Measurements from ENCODE around the gene PTPN4. TPM values are rescaled to one million over a fixed set of nuclear protein-coding genes. Genes with fewer than 3 reads are reported as not detected.

The PTPN4 gene
- total RNA-seq, 1 experiment from 2014 or later: 60.7 TPM

GRCh38 chr2:119730671-119731177, 29.0 kb upstream of the PTPN4 start:
- no peak overlapping the region for H2AFZ ChIP-seq
- CTCF ChIA-PET: no interaction called here

GRCh38 chr2:119731983-119732382, 27.7 kb upstream of the PTPN4 start:
- Histone ChIP-seq H3F3A (ENCODE audit: insufficient read depth, low read depth) (no peaks in the 10 kb centered on the region), H3K79me2 (ENCODE audit: low read depth) (no peaks in the 10 kb centered on the region), H3K9me2 (ENCODE audit: insufficient read depth) (no peaks in the 10 kb centered on the region), H4K20me1 (ENCODE audit: insufficient read depth) (no peaks in the 10 kb centered on the region), H3K4me2 (no peak overlapping the region), H2AFZ (no peak overlapping the region), H3K4me1 (replicated peaks; ENCODE audit: insufficient read depth) (no peaks in the 10 kb centered on the region), H3K27me3 (ENCODE audit: insufficient read depth, low read depth) (peaks cover 5% of the 10 kb centered on the region; the same call in 1 of the 2 replicates), H3K27ac (no peak overlapping the region), H3K36me3 (ENCODE audit: low read depth) (no peaks in the 10 kb centered on the region), H3K4me3 (no peak overlapping the region), H3K9me3 (ENCODE audit: insufficient read depth, low read depth) (no peaks in the 10 kb centered on the region)
- no peak for TF ChIP-seq CTCF (conservative IDR thresholded peaks at IDR 0.05)
- TF ChIP-seq EZH2 (IDR thresholded peaks at IDR 0.05; ENCODE audit: low read depth): no peak
- ChIA-PET POLR2A (ENCODE audit: unreplicated experiment) (no interaction called here), CTCF (no interaction called here)
- intact Hi-C loops (cut with micrococcal nuclease; ENCODE audit: unreplicated experiment): no loop called here
- no TSS peak for BruUV-seq (replicated peaks)
- no peak for DNase-seq

More at GRCh38 chr2:119730671-119731177, 29.0 kb upstream of the PTPN4 start:
- no peak overlapping the region for H3K27ac ChIP-seq
- POLR2A ChIA-PET (ENCODE audit: unreplicated experiment): interaction anchor here (0.9 kb wide), 1 partner anchor 29 kb away, joined by 7 read pairs; the partner anchor contains the start of gene PTPN4
- no peaks in the 10 kb centered on the region for H3K9me3 ChIP-seq (ENCODE audit: insufficient read depth, low read depth)
- intact Hi-C loops (cut with micrococcal nuclease; ENCODE audit: unreplicated experiment): no loop called here
- no peaks in the 10 kb centered on the region for H3K79me2 ChIP-seq (ENCODE audit: low read depth)
- TF ChIP-seq CTCF (conservative IDR thresholded peaks at IDR 0.05): no peak
- no peak for TF ChIP-seq EZH2 (IDR thresholded peaks at IDR 0.05; ENCODE audit: low read depth)
- H3F3A ChIP-seq (ENCODE audit: insufficient read depth, low read depth): no peaks in the 10 kb centered on the region
- no peaks in the 10 kb centered on the region for H3K9me2 ChIP-seq (ENCODE audit: insufficient read depth)
- no TSS peak for BruUV-seq (replicated peaks)
- H3K4me3 ChIP-seq: no peak overlapping the region
- DNase-seq: no peak
- H3K36me3 ChIP-seq (ENCODE audit: low read depth): no peaks in the 10 kb centered on the region
- H4K20me1 ChIP-seq (ENCODE audit: insufficient read depth): no peaks in the 10 kb centered on the region
- H3K4me1 ChIP-seq (replicated peaks; ENCODE audit: insufficient read depth): no peaks in the 10 kb centered on the region
- peaks cover 5% of the 10 kb centered on the region; the same call in 1 of the 2 replicates for H3K27me3 ChIP-seq (ENCODE audit: insufficient read depth, low read depth)
- no peak overlapping the region for H3K4me2 ChIP-seq

GRCh38 chr2:119732601-119733164, 27.0 kb upstream of the PTPN4 start:
- intact Hi-C loops (cut with micrococcal nuclease; ENCODE audit: unreplicated experiment): no loop called here
- Histone ChIP-seq H3K36me3 (ENCODE audit: low read depth) (no peaks in the 10 kb centered on the region), H4K20me1 (ENCODE audit: insufficient read depth) (no peaks in the 10 kb centered on the region), H2AFZ (no peak overlapping the region), H3F3A (ENCODE audit: insufficient read depth, low read depth) (no peaks in the 10 kb centered on the region), H3K79me2 (ENCODE audit: low read depth) (no peaks in the 10 kb centered on the region), H3K9me3 (ENCODE audit: insufficient read depth, low read depth) (no peaks in the 10 kb centered on the region), H3K27me3 (ENCODE audit: insufficient read depth, low read depth) (peaks cover 5% of the 10 kb centered on the region; the same call in 1 of the 2 replicates), H3K9me2 (ENCODE audit: insufficient read depth) (no peaks in the 10 kb centered on the region), H3K4me3 (no peak overlapping the region), H3K27ac (no peak overlapping the region), H3K4me1 (replicated peaks; ENCODE audit: insufficient read depth) (no peaks in the 10 kb centered on the region), H3K4me2 (no peak overlapping the region)
- DNase-seq: no peak
- CTCF ChIA-PET: no interaction called here
- no peak for TF ChIP-seq CTCF (conservative IDR thresholded peaks at IDR 0.05)
- no TSS peak for BruUV-seq (replicated peaks)
- POLR2A ChIA-PET (ENCODE audit: unreplicated experiment): no interaction called here

Data from PC-9 (cell line).